Common myeloid progenitor, CD34-positive (primary cell): ENCODE measurements around the gene TMEM271.

Source experiments
- CTCF ChIA-PET: fragments of 350-600 bp; sonication (Branson Sonifier 250); formaldehyde crosslinking; loops from one replicate; lab custom pipeline; 2021; ENCODE audit warnings: antibody characterized with exemption; lab: Charles Lee
- POLR2A ChIA-PET: fragments of 350-600 bp; sonication (Branson Sonifier 250); formaldehyde crosslinking; loops from one replicate; lab custom pipeline; 2021; ENCODE audit warnings: antibody characterized with exemption; lab: Charles Lee
- DNase-seq, 3 donors: peaks; one replicate each; pipeline versions ENCODE4 v3.0.0 to v3.0.0-alpha.2; 2013
- H3K27ac ChIP-seq, 2 experiments: 1 replicate in 1 of 2; 2 replicates in 1 of 2; pipeline ENCODE4 v1.7.0; 2013; ENCODE audit warnings: inconsistent platforms in 2 of 2, low read length in 2 of 2, mild to moderate bottlenecking in 2 of 2, low read depth in 1 of 2, moderate library complexity in 1 of 2; ENCODE audit not compliant: severe bottlenecking in 2 of 2, insufficient read depth in 1 of 2, poor library complexity in 1 of 2
- H3K27me3 ChIP-seq, 5 experiments: replicated peaks in 2 of 5; 1 replicate in 3 of 5; 2 replicates in 2 of 5; pipeline versions ENCODE4 v1.6.1 to v1.7.0; 2013; ENCODE audit warnings: low read length in 4 of 5, mild to moderate bottlenecking in 2 of 5, moderate library complexity in 2 of 5, inconsistent platforms in 1 of 5; ENCODE audit not compliant: insufficient read depth in 5 of 5, control insufficient read depth in 4 of 5
- H3K36me3 ChIP-seq, 4 experiments: 1 replicate in 2 of 4; 2 replicates in 2 of 4; pipeline versions ENCODE4 v1.6.1 to v1.7.0; 2013; ENCODE audit warnings: low read length in 3 of 4, control low read depth in 1 of 4, mild to moderate bottlenecking in 1 of 4; ENCODE audit not compliant: control insufficient read depth in 4 of 4, insufficient read depth in 4 of 4
- H3K4me1 ChIP-seq, 4 experiments: 1 replicate in 3 of 4; 2 replicates in 1 of 4; pipeline versions ENCODE4 v1.6.1 to v1.7.1; 2013; ENCODE audit warnings: low read length in 3 of 4, mild to moderate bottlenecking in 3 of 4, control low read depth in 1 of 4, inconsistent platforms in 1 of 4, moderate library complexity in 1 of 4; ENCODE audit not compliant: control insufficient read depth in 4 of 4, insufficient read depth in 4 of 4; ENCODE audit errors: control extremely low read depth in 1 of 4
- H3K4me3 ChIP-seq, 7 experiments: 1 replicate in 4 of 7; 2 replicates in 3 of 7; pipeline versions ENCODE4 v1.5.1 to v1.7.0; 2013; ENCODE audit warnings: mild to moderate bottlenecking in 7 of 7, low read length in 6 of 7, moderate library complexity in 6 of 7, inconsistent platforms in 2 of 7, low read depth in 2 of 7, control low read depth in 1 of 7; ENCODE audit not compliant: insufficient read depth in 4 of 7, control insufficient read depth in 1 of 7; ENCODE audit errors: extremely low read depth in 1 of 7
- H3K9me3 ChIP-seq, 5 experiments: 1 replicate in 4 of 5; 2 replicates in 1 of 5; pipeline versions ENCODE4 v1.6.1 to v1.7.1; 2013; ENCODE audit warnings: low read length in 4 of 5, mild to moderate bottlenecking in 2 of 5, inconsistent platforms in 1 of 5, low read depth in 1 of 5, moderate library complexity in 1 of 5; ENCODE audit not compliant: control insufficient read depth in 4 of 5, insufficient read depth in 2 of 5; ENCODE audit errors: control extremely low read depth in 1 of 5
- WGBS: methylation state at CpG from one replicate; pipeline ENCODE4 v1.1.5; 2013; ENCODE audit not compliant: insufficient coverage; 5-methylcytosine and 5-hydroxymethylcytosine counted together

TMEM271 gene

GRCh38 chr4:535924-536281, 40.2 kb downstream of the TMEM271 start:
- CTCF ChIA-PET: no interaction called here

GRCh38 chr4:535181-535923, 40.7 kb downstream of the TMEM271 start:
- Histone ChIP-seq H3K27me3 (no peaks in the 10 kb centered on the region), H3K27ac (no peak overlapping the region), H3K9me3 (no peaks in the 10 kb centered on the region), H3K4me3 (no peak overlapping the region), H3K4me1 (no peaks in the 10 kb centered on the region), H3K36me3 (peaks cover 5 to 70% (median 44%) of the 10 kb centered on the region in 4 experiments)
- no peak for DNase-seq
- POLR2A ChIA-PET: no interaction called here
- 94% methylated on average over 39 of the region's 39 CpGs for WGBS
- CTCF ChIA-PET: no interaction called here

More at GRCh38 chr4:535924-536281, 40.2 kb downstream of the TMEM271 start:
- Histone ChIP-seq H3K9me3 (no peaks in the 10 kb centered on the region), H3K27me3 (no peaks in the 10 kb centered on the region), H3K4me1 (no peaks in the 10 kb centered on the region), H3K27ac (no peak overlapping the region), H3K4me3 (no peak overlapping the region), H3K36me3 (peaks cover 5 to 66% (median 41%) of the 10 kb centered on the region in 4 experiments)
- WGBS: 96% methylated on average over 23 of the region's 23 CpGs
- POLR2A ChIA-PET: no interaction called here
- no peak for DNase-seq

GRCh38 chr4:534576-535151, 41.4 kb downstream of the TMEM271 start:
- no peak for DNase-seq
- WGBS: 97% methylated on average over 15 of the region's 22 CpGs
- peaks cover 5 to 75% (median 47%) of the 10 kb centered on the region in 4 experiments for H3K36me3 ChIP-seq

GRCh38 chr4:534101-534575, 42.0 kb downstream of the TMEM271 start:
- CTCF ChIA-PET: no interaction called here
- POLR2A ChIA-PET: no interaction called here
- H3K4me3 ChIP-seq: no peak overlapping the region

More at GRCh38 chr4:534576-535151, 41.4 kb downstream of the TMEM271 start:
- Histone ChIP-seq H3K4me3 (no peak overlapping the region), H3K9me3 (no peaks in the 10 kb centered on the region), H3K27ac (no peak overlapping the region), H3K27me3 (no peaks in the 10 kb centered on the region), H3K4me1 (no peaks in the 10 kb centered on the region)
- POLR2A ChIA-PET: no interaction called here
- CTCF ChIA-PET: no interaction called here

GRCh38 chr4:533318-534100, 42.6 kb downstream of the TMEM271 start:
- Histone ChIP-seq H3K4me1 (no peaks in the 10 kb centered on the region), H3K36me3 (peaks cover 5 to 82% (median 46%) of the 10 kb centered on the region in 4 experiments), H3K27me3 (no peaks in the 10 kb centered on the region), H3K27ac (no peak overlapping the region), H3K4me3 (no peak overlapping the region), H3K9me3 (no peaks in the 10 kb centered on the region)
- over 99% methylated on average over 33 of the region's 36 CpGs for WGBS
- CTCF ChIA-PET: no interaction called here
- POLR2A ChIA-PET: no interaction called here
- no peak for DNase-seq

More at GRCh38 chr4:534101-534575, 42.0 kb downstream of the TMEM271 start:
- Histone ChIP-seq H3K9me3 (no peaks in the 10 kb centered on the region), H3K27me3 (no peaks in the 10 kb centered on the region), H3K36me3 (peaks cover 5 to 77% (median 47%) of the 10 kb centered on the region in 4 experiments), H3K27ac (no peak overlapping the region), H3K4me1 (no peaks in the 10 kb centered on the region)
- 95% methylated on average over 20 of the region's 21 CpGs for WGBS
- DNase-seq: no peak

- no peak overlapping the region for H3K27ac ChIP-seq
- no peak for DNase-seq
- ChIA-PET POLR2A (no interaction called here), CTCF (no interaction called here)
- H3K4me3 ChIP-seq: no peak overlapping the region
- 96% methylated on average over 10 of the region's 10 CpGs for WGBS
- no peaks in the 10 kb centered on the region for H3K9me3 ChIP-seq
- H3K36me3 ChIP-seq: peaks cover 5 to 86% (median 49%) of the 10 kb centered on the region in 4 experiments
- H3K4me1 ChIP-seq: no peaks in the 10 kb centered on the region
- H3K27me3 ChIP-seq: no peaks in the 10 kb centered on the region
These were observed 43.3 kb downstream of the TMEM271 start for GRCh38 chr4:532588-533317.
